Germinal center (tissue), 1 donor: Measurements from ENCODE around the gene KERA.

Experiments used
- DNase-seq: peaks from one replicate; pipeline ENCODE4 v3.0.0; 2012; ENCODE audit warnings: mixed read lengths, low spot score

Gene KERA

GRCh38 chr12:91009319-91009950, 48.4 kb downstream of the KERA start:
- no peak for DNase-seq

DNA sequence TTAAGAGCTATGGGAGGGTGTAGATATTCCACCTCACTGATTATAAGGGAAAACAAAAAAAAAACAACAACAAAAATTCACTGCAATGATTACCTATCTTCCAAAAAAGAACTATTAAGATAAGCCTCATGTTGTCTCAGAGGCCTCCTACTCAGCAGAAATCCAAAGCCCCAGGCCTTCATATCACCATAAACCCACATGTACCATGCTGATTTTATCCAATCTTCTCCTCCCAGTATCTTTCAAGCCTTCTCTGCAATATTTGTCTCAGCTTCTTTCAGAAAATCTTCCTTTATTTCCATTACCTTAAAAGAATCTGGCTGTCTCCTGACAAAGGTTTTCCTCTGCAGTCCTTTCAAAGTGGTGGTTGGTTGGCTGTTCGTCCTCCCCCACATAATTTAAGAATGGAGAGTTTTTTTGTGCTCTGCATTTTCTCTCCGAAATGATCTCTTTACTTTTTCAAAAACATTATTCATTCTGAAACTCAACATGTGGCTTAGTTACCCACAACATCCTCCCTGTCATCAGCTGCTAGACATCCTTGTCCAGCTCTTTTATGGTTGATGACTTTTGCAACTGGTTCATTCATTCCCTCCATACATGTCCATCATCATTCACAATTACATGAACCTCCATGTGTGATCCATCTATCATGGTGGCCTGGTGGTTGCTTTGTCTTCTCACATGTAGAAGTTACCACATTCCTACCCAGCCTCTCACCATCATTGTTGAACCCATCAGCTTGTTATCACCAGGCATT, 50.1 kb downstream of the KERA start:
- DNase-seq, result no peak

GRCh38 chr12:91004872-91005271, 53.0 kb downstream of the KERA start, which contains the start of gene EPYC:
TSS of gene EPYC (minus strand) at chr12:91004972. CDS start at chr12:91002565, 2,407 bp downstream.
- DNase-seq, result no peak

DNA sequence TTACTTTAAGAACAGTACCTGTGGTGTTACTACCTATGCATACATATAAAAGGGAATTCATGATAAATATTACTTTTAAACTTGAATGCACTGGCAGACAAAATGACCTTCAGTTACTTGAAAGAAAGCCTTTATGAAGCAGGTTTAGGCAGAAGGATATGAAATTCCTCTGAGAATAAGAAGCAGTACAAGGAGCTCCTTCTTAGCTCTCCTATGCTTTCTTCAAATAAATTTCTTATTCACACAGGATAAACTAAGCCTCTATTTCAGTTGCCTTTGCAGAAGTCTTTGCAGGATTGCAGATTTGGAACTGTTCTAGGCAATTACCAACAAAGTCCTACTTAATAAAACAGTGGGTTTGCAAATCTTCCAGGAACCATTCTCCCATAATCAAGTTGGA, 54.1 kb downstream of the KERA start:
- DNase-seq, result no peak

DNA sequence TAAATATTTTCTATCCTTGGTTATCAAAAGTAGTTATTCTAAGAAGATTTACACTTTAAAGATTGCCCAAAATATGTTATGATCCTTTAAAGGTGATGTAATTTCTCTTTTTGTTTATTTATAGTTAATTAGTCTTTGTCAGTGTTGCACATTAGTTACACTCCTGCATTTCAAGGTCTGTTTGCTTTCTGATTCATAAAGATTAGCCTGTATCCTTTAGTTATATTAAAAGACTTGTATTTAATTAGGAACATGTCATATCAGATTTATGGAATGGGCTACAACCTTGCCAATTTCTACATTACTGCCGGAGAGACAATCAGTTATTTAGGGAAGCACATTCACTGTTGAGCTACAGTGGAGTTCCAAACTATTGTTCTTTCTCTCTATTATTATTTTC, 56.5 kb downstream of the KERA start:
- no peak for DNase-seq
